H1 (cell line): Measurements from ENCODE around the gene CPLX1.

ENCODE experiments used
- BACH1 ChIP-seq: IDR thresholded peaks from 2 replicates; pipeline ENCODE4 v1.6.1; 2012; ENCODE audit warnings: low read length, improper control_type of control experiment
- POLR2AphosphoS5 ChIP-seq: IDR thresholded peaks from 2 replicates; pipeline ENCODE4 v1.6.1; 2011; ENCODE audit warnings: low read depth, low read length
- SIX5 ChIP-seq: IDR thresholded peaks from 2 replicates; pipeline ENCODE4 v1.6.1; 2011; ENCODE audit warnings: mild to moderate bottlenecking, low read depth, low read length
- TAF1 ChIP-seq: IDR thresholded peaks from 2 replicates; pipeline ENCODE4 v1.6.1; 2011; ENCODE audit warnings: mild to moderate bottlenecking, low read depth, low read length
- TCF12 ChIP-seq: IDR thresholded peaks from 2 replicates; pipeline ENCODE4 v1.6.1; 2011; ENCODE audit warnings: low read depth, mild to moderate bottlenecking, low read length
- YY1 ChIP-seq: IDR thresholded peaks from 2 replicates; pipeline ENCODE4 v1.6.1; 2011; ENCODE audit warnings: low read depth, mild to moderate bottlenecking, low read length
- TF ChIP-seq, protein P1 (sequence below), 3 experiments: IDR thresholded peaks; 1 replicate in 2 of 3; 2 replicates in 1 of 3; pipeline versions ENCODE4 v1.5.1 to v1.6.1; 2011; ENCODE audit warnings: low read length in 3 of 3, mild to moderate bottlenecking in 3 of 3, inconsistent platforms in 2 of 3, low read depth in 1 of 3, moderate library complexity in 1 of 3; ENCODE audit not compliant: insufficient read depth in 1 of 3; ENCODE audit errors: control extremely low read depth in 1 of 3

DNA sequence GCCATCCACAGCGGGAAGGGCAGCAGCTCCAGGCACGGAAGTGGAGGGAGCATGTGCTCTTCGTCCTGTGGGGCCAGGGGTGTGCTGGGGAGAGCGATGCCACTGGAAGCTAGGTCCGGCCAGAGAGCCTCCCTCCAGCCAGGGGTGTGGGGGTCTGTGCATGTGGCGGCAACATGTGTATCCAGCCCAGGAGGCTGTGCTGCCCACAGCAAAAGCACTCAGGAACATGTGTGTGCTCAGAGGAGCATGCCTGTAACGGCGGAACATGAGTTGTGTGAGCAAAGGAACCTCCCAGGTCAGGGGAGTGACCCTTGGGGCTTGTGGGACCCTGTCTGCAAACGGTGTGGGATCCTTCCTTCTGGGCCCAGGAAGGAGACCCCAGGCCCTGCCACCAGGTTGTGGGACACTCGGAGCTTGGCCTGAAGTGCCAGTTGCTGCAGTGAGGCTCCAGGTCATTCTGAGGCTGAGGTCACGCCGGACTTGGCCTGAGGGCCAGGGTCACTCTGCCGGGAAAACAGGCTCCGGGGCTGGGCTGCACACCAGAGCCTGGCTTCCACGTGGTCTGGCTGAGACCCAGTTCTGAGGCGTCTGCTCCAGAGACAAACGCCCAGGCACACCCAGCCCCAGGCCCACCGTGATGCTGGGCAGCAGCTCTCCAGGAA, 37.2 kb downstream of the CPLX1 start:
- no peak for TF ChIP-seq BACH1
- TF ChIP-seq POLR2AphosphoS5: no peak
- TF ChIP-seq YY1: no peak
- TF ChIP-seq TCF12: no peak
- TF ChIP-seq, protein P1, sequence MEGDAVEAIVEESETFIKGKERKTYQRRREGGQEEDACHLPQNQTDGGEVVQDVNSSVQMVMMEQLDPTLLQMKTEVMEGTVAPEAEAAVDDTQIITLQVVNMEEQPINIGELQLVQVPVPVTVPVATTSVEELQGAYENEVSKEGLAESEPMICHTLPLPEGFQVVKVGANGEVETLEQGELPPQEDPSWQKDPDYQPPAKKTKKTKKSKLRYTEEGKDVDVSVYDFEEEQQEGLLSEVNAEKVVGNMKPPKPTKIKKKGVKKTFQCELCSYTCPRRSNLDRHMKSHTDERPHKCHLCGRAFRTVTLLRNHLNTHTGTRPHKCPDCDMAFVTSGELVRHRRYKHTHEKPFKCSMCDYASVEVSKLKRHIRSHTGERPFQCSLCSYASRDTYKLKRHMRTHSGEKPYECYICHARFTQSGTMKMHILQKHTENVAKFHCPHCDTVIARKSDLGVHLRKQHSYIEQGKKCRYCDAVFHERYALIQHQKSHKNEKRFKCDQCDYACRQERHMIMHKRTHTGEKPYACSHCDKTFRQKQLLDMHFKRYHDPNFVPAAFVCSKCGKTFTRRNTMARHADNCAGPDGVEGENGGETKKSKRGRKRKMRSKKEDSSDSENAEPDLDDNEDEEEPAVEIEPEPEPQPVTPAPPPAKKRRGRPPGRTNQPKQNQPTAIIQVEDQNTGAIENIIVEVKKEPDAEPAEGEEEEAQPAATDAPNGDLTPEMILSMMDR (IDR thresholded peaks at IDR 0.05; ENCODE audit: control extremely low read depth in 1 of 3, insufficient read depth in 1 of 3, low read depth in 1 of 3, low read length in 3 of 3): no peak
- TF ChIP-seq TAF1: no peak
- TF ChIP-seq SIX5: no peak
